H9 (cell line): ENCODE results near the gene SZT2. TPM values are rescaled to one million over a fixed set of nuclear protein-coding genes. Genes with fewer than 3 reads are reported as not detected.

Experiments
- DNase-seq: peaks from one replicate; pipeline ENCODE4 v3.0.0-alpha.2; 2017
- H2AFZ ChIP-seq: one replicate; pipeline ENCODE4 v1.6.1; 2013; ENCODE audit warnings: mild to moderate bottlenecking, low read length, control low read depth, moderate library complexity
- H2AK5ac ChIP-seq: 2 replicates; pipeline ENCODE4 v1.6.1; 2013; ENCODE audit warnings: low read length, control low read depth, mixed read lengths; ENCODE audit not compliant: insufficient read length
- H2BK120ac ChIP-seq: one replicate; pipeline ENCODE4 v1.6.1; 2013; ENCODE audit warnings: low read depth, mild to moderate bottlenecking, low read length, control low read depth, inconsistent platforms; ENCODE audit not compliant: poor library complexity, severe bottlenecking
- H2BK12ac ChIP-seq: 2 replicates; pipeline ENCODE4 v1.6.1; 2013; ENCODE audit warnings: low read length, control low read depth, mixed read lengths, low read depth; ENCODE audit not compliant: insufficient read length
- H2BK15ac ChIP-seq: 2 replicates; pipeline ENCODE4 v1.6.1; 2013; ENCODE audit warnings: low read depth, low read length, control low read depth
- H2BK20ac ChIP-seq: one replicate; pipeline ENCODE4 v1.6.1; 2013; ENCODE audit warnings: low read depth, mild to moderate bottlenecking, low read length, control low read depth, inconsistent platforms; ENCODE audit not compliant: poor library complexity, severe bottlenecking
- H2BK5ac ChIP-seq: 2 replicates; pipeline ENCODE4 v1.6.1; 2013; ENCODE audit warnings: low read length, control low read depth, mixed read lengths; ENCODE audit not compliant: insufficient read length
- H3K14ac ChIP-seq: 2 replicates; pipeline ENCODE4 v1.6.1; 2013; ENCODE audit warnings: low read length, control low read depth; ENCODE audit not compliant: insufficient read depth
- H3K18ac ChIP-seq: 2 replicates; pipeline ENCODE4 v1.6.1; 2013; ENCODE audit warnings: low read depth, mild to moderate bottlenecking, mixed read lengths, low read length, control low read depth; ENCODE audit not compliant: insufficient read length
- H3K23ac ChIP-seq: 2 replicates; pipeline ENCODE4 v1.6.1; 2013; ENCODE audit warnings: low read length, control low read depth, mixed read lengths, low read depth; ENCODE audit not compliant: insufficient read length
- H3K23me2 ChIP-seq: 2 replicates; pipeline ENCODE4 v1.6.1; 2013; ENCODE audit warnings: low read depth, mild to moderate bottlenecking, mixed read lengths, low read length, control low read depth; ENCODE audit not compliant: insufficient read length, poor library complexity, severe bottlenecking
- H3K27ac ChIP-seq: 2 replicates; pipeline ENCODE4 v1.5.1; 2013; ENCODE audit warnings: low read length, control low read depth, mixed read lengths, low read depth; ENCODE audit not compliant: insufficient read length
- H3K27me3 ChIP-seq: 2 replicates; pipeline ENCODE4 v1.6.1; 2013; ENCODE audit warnings: low read length, control low read depth, inconsistent platforms; ENCODE audit not compliant: insufficient read depth
- H3K4ac ChIP-seq: 2 replicates; pipeline ENCODE4 v1.6.1; 2013; ENCODE audit warnings: low read depth, mild to moderate bottlenecking, control low read depth, inconsistent platforms, low read length, moderate library complexity
- H3K4me1 ChIP-seq: 2 replicates; pipeline ENCODE4 v1.6.1; 2013; ENCODE audit warnings: low read length, control low read depth, inconsistent platforms; ENCODE audit not compliant: insufficient read depth
- H3K4me2 ChIP-seq: 2 replicates; pipeline ENCODE4 v1.6.1; 2013; ENCODE audit warnings: low read length, control low read depth, mixed read lengths; ENCODE audit not compliant: insufficient read length, insufficient read depth
- H3K56ac ChIP-seq: 2 replicates; pipeline ENCODE4 v1.6.1; 2013; ENCODE audit warnings: low read depth, mild to moderate bottlenecking, mixed read lengths, low read length, control low read depth; ENCODE audit not compliant: insufficient read length
- H3K79me1 ChIP-seq: 2 replicates; pipeline ENCODE4 v1.6.1; 2013; ENCODE audit warnings: low read depth, mild to moderate bottlenecking, moderate library complexity, low read length, control low read depth, inconsistent platforms; ENCODE audit not compliant: insufficient read depth, poor library complexity, severe bottlenecking
- H3K79me2 ChIP-seq: 2 replicates; pipeline ENCODE4 v1.6.1; 2013; ENCODE audit warnings: low read length, control low read depth, inconsistent platforms; ENCODE audit not compliant: insufficient read depth
- H3K9ac ChIP-seq: 2 replicates; pipeline ENCODE4 v1.6.1; 2013; ENCODE audit warnings: low read length, control low read depth, mixed read lengths; ENCODE audit not compliant: insufficient read length; ENCODE audit errors: extremely low read depth
- H3K9me3 ChIP-seq: one replicate; pipeline ENCODE4 v1.6.1; 2013; ENCODE audit warnings: low read depth, low read length, inconsistent platforms; ENCODE audit not compliant: control insufficient read depth
- H3T11ph ChIP-seq: one replicate; pipeline ENCODE4 v1.6.1; 2013; ENCODE audit warnings: mild to moderate bottlenecking, low read length, control low read depth, inconsistent platforms
- H4K20me1 ChIP-seq: one replicate; pipeline ENCODE4 v1.6.1; 2013; ENCODE audit not compliant: control insufficient read depth, insufficient read length, insufficient read depth
- H4K5ac ChIP-seq: 2 replicates; pipeline ENCODE4 v1.6.1; 2013; ENCODE audit warnings: low read depth, mild to moderate bottlenecking, mixed read lengths, low read length, control low read depth; ENCODE audit not compliant: insufficient read length
- H4K8ac ChIP-seq: replicated peaks from 2 replicates; pipeline ENCODE4 v1.6.1; 2013; ENCODE audit warnings: low read length, control low read depth, mixed read lengths, low read depth; ENCODE audit not compliant: insufficient read length
- H4K91ac ChIP-seq: 2 replicates; pipeline ENCODE4 v1.6.1; 2013; ENCODE audit warnings: low read depth, mild to moderate bottlenecking, moderate library complexity, mixed read lengths, low read length, control low read depth; ENCODE audit not compliant: insufficient read length
- H3K27ac Mint-ChIP-seq, 3 experiments: 2 replicates in 2 of 3; 3 replicates in 1 of 3; pipeline ENCODE4 v1.8.0; 2020 to 2021; ENCODE audit warnings: mixed read lengths in 3 of 3, mild to moderate bottlenecking in 1 of 3, moderate library complexity in 1 of 3
- H3K27me3 Mint-ChIP-seq: 2 replicates; pipeline ENCODE4 v1.8.0; 2021; ENCODE audit warnings: low read depth, mild to moderate bottlenecking, moderate library complexity, mixed read lengths
- H3K36me3 Mint-ChIP-seq, 3 experiments: 2 replicates in 2 of 3; 3 replicates in 1 of 3; pipeline ENCODE4 v1.8.0; 2020 to 2021; ENCODE audit warnings: low read depth in 3 of 3, mixed read lengths in 3 of 3; ENCODE audit not compliant: insufficient read depth in 1 of 3
- H3K4me1 Mint-ChIP-seq, 2 experiments: 2 replicates each; pipeline ENCODE4 v1.8.0; 2020; ENCODE audit warnings: mixed read lengths in 2 of 2
- H3K4me3 Mint-ChIP-seq, 2 experiments: 2 replicates in 1 of 2; 3 replicates in 1 of 2; pipeline ENCODE4 v1.8.0; 2020 to 2021; ENCODE audit warnings: mild to moderate bottlenecking in 2 of 2, mixed read lengths in 2 of 2, moderate library complexity in 1 of 2
- H3K9me3 Mint-ChIP-seq, 2 experiments: 2 replicates in 1 of 2; 3 replicates in 1 of 2; pipeline ENCODE4 v1.8.0; 2020; ENCODE audit warnings: mild to moderate bottlenecking in 2 of 2, mixed read lengths in 2 of 2, moderate library complexity in 1 of 2
- CTCF ChIP-seq: fragments of 200-600 bp; sonication (generic); conservative IDR thresholded peaks from 3 replicates; pipeline ENCODE4 v1.8.0; 2021; ENCODE audit warnings: antibody characterized with exemption, mild to moderate bottlenecking
- WGBS: extraction: QIAGEN DNeasy Blood & Tissue Kit; methylation state at CpG from one replicate; pipeline ENCODE4 v1.1.7; 2013; ENCODE audit warnings: missing lambda C conversion rate, low lambda C conversion rate, mixed read lengths; ENCODE audit not compliant: insufficient read length; ENCODE audit errors: extremely low coverage; 5-methylcytosine and 5-hydroxymethylcytosine counted together
- total RNA-seq: library from RNA; stranded (reverse); gene quantifications from 2 replicates; pipeline ENCODE4 v1.2.1, GENCODE V29; 2021

Gene SZT2
- total RNA-seq, 1 experiment from 2014 or later = 16.8 TPM

- Histone ChIP-seq H3K14ac (no peak overlapping the region), H3K4me2 (no peak overlapping the region), H4K8ac (no peak overlapping the region), H3K79me1 (no peaks in the 10 kb centered on the region), H3K4ac (no peak overlapping the region), H3K4me1 (peaks cover 5% of the 10 kb centered on the region), H2BK12ac (no peak overlapping the region), H3T11ph (no peak overlapping the region), H2BK120ac (no peak overlapping the region), H3K9me3 (no peaks in the 10 kb centered on the region), H2AK5ac (no peak overlapping the region), H2BK15ac (no peak overlapping the region), H4K5ac (no peak overlapping the region), H3K79me2 (no peaks in the 10 kb centered on the region), H4K20me1 (no peaks in the 10 kb centered on the region), H3K27ac (no peak overlapping the region), H3K9ac (no peak overlapping the region), H2AFZ (no peak overlapping the region), H3K18ac (no peak overlapping the region), H3K23me2 (peaks cover 10% of the 10 kb centered on the region), H2BK20ac (no peak overlapping the region), H2BK5ac (no peak overlapping the region), H3K23ac (no peak overlapping the region), H4K91ac (no peak overlapping the region), H3K56ac (no peak overlapping the region), H3K27me3 (peaks cover 4% of the 10 kb centered on the region)
- no peak for TF ChIP-seq CTCF
- Mint-ChIP-seq H3K4me1 (peaks cover 22 to 36% of the 10 kb centered on the region in 2 experiments), H3K9me3 (no peaks in the 10 kb centered on the region; a peak in 1 of 5 replicates), H3K27ac (no peak overlapping the region; a peak in 1 of 7 replicates), H3K27me3 (peaks cover 12% of the 10 kb centered on the region), H3K36me3 (peaks cover 0 to 8% (median 2%) of the 10 kb centered on the region in 3 experiments; a peak in 3 of 7 replicates), H3K4me3 (no peak overlapping the region)
- no CpG with 5 or more reads among the region's 10 CpGs for WGBS
- DNase-seq = no peak
These were observed 38.0 kb upstream of the SZT2 start for GRCh38 chr1:43351421-43352350.
